Adipocyte (in vitro differentiated cells): Measurements from ENCODE around the gene SH2B2.
A peak's percentile ranks its signal among the peaks of the same experiment; 100 is the strongest.
"Not testable (repeated sequence)": the region's sequence is repeated elsewhere in the genome, so short reads cannot be mapped to it uniquely, and the experiment has no call there.

ENCODE experiments used
- DNase-seq: peaks from one replicate; pipeline ENCODE4 v3.0.0-alpha.2; 2015; ENCODE audit warnings: low read depth
- H3K27me3 ChIP-seq: replicated peaks from 2 replicates; pipeline ENCODE4 v1.7.0; 2013; ENCODE audit warnings: mild to moderate bottlenecking, low read length, moderate library complexity; ENCODE audit not compliant: control insufficient read depth, insufficient read depth
- H3K36me3 ChIP-seq: 2 replicates; pipeline ENCODE4 v1.7.0; 2013; ENCODE audit warnings: low read length, mild to moderate bottlenecking, moderate library complexity; ENCODE audit not compliant: control insufficient read depth, insufficient read depth, severe bottlenecking
- H3K4me1 ChIP-seq: 2 replicates; pipeline ENCODE4 v1.7.0; 2013; ENCODE audit warnings: mild to moderate bottlenecking, low read length, moderate library complexity; ENCODE audit not compliant: control insufficient read depth, insufficient read depth
- H3K4me3 ChIP-seq: 2 replicates; pipeline ENCODE4 v1.7.0; 2013; ENCODE audit warnings: mild to moderate bottlenecking, low read length, moderate library complexity
- H3K9ac ChIP-seq: 2 replicates; pipeline ENCODE4 v1.7.0; 2013; ENCODE audit warnings: mild to moderate bottlenecking, low read length, moderate library complexity
- H3K9me3 ChIP-seq: 2 replicates; pipeline ENCODE4 v1.7.0; 2013; ENCODE audit warnings: mild to moderate bottlenecking, low read length, moderate library complexity; ENCODE audit not compliant: control insufficient read depth

The SH2B2 gene

DNA sequence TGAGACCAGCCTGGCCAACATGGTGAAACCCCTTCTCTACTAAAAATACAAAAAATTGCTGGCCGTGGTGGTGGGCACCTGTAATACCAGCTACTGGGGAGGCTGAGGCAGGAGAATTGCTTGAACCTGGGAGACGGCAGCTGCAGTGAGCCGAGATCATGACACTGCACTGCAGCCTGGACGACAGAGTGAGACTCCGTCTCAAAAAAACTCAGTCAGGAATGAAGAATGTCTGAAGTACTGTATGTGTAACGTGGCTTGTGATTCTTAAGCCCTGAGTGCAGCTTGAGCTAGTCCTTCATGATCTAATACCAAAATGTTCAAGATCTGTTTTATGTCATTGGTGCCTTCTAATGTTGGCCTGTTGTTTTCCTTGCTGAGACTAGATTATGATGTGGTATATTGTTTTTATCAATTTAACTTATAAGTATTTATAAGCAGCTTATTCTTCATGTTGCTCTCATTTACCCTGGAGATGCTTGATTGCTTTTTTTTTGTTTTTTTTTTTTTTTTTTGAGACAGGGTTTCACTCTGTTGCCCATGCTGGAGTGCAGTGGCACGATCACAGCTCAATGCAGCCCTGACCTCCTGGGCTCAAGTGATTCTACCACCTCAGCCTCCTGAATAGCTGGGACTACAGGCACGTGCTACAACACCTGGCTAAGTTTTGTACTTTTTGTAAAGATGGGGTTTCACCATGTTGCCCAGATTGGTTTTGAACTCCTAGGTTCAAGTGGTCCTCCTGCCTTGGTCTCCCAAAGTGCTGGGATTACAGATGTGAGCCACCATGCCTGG is 44.2 kb downstream of the SH2B2 start:
- not testable (repeated sequence) for H3K9ac ChIP-seq, H3K4me3 ChIP-seq, H3K36me3 ChIP-seq, H3K4me1 ChIP-seq, DNase-seq, H3K9me3 ChIP-seq
- H3K27me3 ChIP-seq = peaks cover 40% of the 10 kb centered on the region

- H3K9me3 ChIP-seq, H3K4me1 ChIP-seq, H3K4me3 ChIP-seq, H3K36me3 ChIP-seq, H3K9ac ChIP-seq, DNase-seq: not testable (repeated sequence)
- H3K27me3 ChIP-seq = peaks cover 21% of the 10 kb centered on the region
Observed at GRCh38 chr7:102335574-102335973, 48.9 kb downstream of the SH2B2 start.

DNA sequence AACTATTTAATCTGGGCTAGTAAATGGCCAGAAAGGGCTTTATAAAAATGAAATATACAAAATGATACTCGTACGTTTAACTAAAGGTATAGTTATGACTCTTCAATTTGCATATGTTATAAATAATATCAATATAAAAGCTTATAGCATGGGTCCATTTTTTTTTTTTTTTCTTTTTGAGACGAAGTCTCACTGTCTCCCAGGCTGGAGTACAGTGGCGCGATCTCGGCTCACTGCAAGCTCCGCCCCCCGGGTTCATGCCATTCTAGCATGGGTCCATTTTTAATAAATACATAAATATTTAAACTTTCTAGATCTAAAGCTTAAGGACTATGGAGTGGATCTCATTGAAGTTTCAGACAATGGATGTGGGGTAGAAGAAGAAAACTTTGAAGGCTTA is 50.3 kb downstream of the SH2B2 start:
- not testable (repeated sequence) for H3K4me1 ChIP-seq, DNase-seq, H3K4me3 ChIP-seq

GRCh38 chr7:102337420-102337819 is 50.8 kb downstream of the SH2B2 start:
- not testable (repeated sequence) for H3K4me3 ChIP-seq, DNase-seq, H3K4me1 ChIP-seq, H3K9me3 ChIP-seq, H3K9ac ChIP-seq, H3K36me3 ChIP-seq
- peaks cover 12% of the 10 kb centered on the region for H3K27me3 ChIP-seq

More for the DNA sequence above, 50.3 kb downstream of the SH2B2 start:
- H3K27me3 ChIP-seq = peaks cover 13% of the 10 kb centered on the region
- H3K36me3 ChIP-seq, H3K9me3 ChIP-seq, H3K9ac ChIP-seq: not testable (repeated sequence)

DNA sequence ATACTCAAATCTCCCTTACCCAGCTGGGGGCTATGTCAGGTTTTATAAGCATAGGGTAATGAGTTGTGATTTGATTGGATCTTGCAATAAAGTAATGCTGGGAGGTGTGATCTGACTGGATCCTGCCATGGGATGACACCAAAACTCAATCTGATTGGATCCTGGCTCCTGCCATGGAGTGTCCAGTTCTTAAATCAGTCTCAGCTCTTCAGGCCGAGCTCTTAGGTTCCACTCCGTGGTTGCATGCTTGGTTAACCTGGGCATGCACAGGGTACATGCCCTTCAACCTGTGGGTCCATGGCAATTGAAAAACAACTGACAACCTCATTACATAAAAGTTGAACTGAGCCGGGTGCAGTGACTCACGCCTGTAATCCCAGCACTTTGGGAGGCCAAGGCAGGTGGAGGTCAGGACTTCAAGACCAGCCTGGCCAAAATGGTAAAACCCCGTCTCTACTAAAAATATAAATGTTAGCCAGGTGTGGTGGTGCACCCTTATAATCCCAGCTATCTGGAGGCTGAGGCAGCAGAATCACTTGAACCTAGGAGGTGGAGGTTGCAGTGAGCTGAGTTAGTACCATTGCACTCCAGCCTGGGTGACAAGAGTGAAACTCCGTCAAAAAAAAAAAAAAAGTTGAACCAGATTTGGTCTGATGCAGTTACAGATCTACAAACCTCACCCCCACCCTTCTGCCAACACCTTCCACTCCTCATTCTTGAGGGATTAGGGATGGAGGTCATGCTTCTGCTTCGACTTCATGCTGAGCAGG is 54.1 kb downstream of the SH2B2 start:
- not testable (repeated sequence) for H3K27me3 ChIP-seq

DNA sequence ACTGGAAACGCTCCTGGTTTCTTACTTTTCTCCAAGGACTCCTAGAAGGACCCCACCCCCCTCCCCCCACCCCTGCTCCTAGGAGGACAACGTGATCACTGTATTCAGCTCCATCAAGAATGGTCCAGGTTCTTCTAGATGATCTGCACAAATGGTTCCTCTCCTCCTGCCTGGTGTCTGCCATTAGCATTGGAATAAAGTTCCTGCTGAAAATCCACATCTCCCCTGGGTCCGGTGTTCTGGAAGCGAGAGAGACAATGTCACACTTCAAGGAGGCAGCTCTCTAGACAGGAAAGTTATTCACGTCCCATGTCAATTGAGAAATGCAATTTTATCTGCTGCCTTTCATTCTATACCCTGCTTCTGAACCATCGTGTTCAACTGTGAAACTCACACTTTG is 60.3 kb downstream of the SH2B2 start:
- H3K4me3 ChIP-seq, H3K4me1 ChIP-seq, H3K9ac ChIP-seq, H3K9me3 ChIP-seq, H3K36me3 ChIP-seq, H3K27me3 ChIP-seq, DNase-seq: not testable (repeated sequence)

More for the DNA sequence above, 54.1 kb downstream of the SH2B2 start:
- H3K4me3 ChIP-seq, H3K9me3 ChIP-seq, H3K9ac ChIP-seq, DNase-seq, H3K4me1 ChIP-seq, H3K36me3 ChIP-seq: not testable (repeated sequence)

DNA sequence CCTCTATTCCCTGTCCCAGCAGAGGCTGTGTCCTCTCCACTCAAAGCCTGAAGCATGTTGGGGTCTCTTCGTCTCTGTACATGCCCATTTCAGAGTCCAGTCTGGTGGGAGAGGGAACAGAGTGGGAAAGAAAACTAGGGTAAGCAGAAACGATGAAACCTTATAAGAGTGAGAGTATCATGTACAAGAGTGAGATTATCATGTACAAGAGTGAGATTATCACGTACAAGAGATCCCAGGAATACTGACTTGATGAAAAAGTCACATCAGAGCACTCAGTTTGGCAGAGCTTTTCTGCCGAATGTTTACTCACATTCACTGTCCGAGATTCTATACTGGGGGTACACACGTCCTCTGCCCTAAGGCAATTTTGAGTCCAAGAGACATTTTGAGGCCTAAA is 69.7 kb downstream of the SH2B2 start, which contains the start of gene SPDYE6:
SPDYE6 (minus strand) TSS at position 101 of the 400 bp plus-strand sequence. CDS start 421 bp downstream, outside the sequence.
- not testable (repeated sequence) for H3K27me3 ChIP-seq, H3K4me3 ChIP-seq, DNase-seq, H3K9ac ChIP-seq, H3K9me3 ChIP-seq, H3K4me1 ChIP-seq, H3K36me3 ChIP-seq

GRCh38 chr7:102363549-102364393 is 77.1 kb downstream of the SH2B2 start:
- H3K27me3 ChIP-seq, H3K9me3 ChIP-seq, H3K4me1 ChIP-seq, H3K36me3 ChIP-seq: not testable (repeated sequence)
- Histone ChIP-seq H3K4me3 (peak overlapping the region; percentile 74), H3K9ac (peak overlapping the region; percentile 86)
- peak; percentile 97 for DNase-seq

DNA sequence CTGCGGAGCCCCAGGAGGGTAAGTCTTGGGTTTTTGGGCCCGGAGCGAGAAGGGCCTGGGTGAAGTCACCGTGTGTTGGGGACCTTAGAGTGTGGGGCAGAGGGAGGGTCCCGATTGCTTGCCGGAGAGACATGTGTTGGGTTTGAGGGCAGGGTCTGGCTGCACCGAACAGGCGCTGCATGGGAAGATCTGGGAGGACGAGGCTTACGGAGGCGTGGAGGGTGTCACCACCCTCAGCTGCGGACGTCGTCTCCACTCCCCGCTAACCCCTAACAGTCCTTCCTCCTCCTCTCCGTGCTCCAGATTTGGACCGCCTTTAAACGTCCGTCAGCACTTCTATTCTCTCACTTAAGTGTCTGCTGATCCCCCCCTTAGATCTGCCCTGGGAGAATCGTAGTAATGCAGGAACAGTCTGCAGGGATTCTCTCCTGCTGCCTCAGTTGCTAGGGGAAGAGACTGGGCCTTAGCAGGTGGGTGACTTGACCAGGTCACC is 77.8 kb downstream of the SH2B2 start:
- Histone ChIP-seq H3K9ac (peak overlapping the region; percentile 86), H3K4me3 (peak overlapping the region; percentile 74)
- H3K9me3 ChIP-seq, H3K27me3 ChIP-seq, H3K4me1 ChIP-seq, H3K36me3 ChIP-seq: not testable (repeated sequence)
- peak; percentile 3 for DNase-seq

DNA sequence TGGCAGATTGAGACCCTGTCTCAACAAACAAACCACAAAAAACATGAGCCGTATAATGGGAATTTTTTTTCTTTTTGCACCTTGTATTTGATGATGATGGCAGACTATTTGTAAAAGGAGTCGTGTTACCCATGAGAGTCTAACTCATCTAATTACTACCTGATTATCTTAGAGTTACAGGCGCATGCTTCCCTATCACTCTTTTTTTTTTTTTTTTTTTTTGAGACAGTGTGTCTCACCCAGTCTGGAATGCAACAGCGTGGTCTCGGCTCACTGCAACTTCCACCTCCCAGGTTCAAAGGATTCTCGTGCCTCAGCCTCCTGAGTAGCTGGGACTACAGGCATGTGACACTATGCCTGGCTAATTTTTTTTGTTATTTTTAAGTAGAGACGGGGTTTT is 78.7 kb downstream of the SH2B2 start:
- DNase-seq, H3K27me3 ChIP-seq, H3K9ac ChIP-seq, H3K4me1 ChIP-seq, H3K4me3 ChIP-seq, H3K36me3 ChIP-seq, H3K9me3 ChIP-seq: not testable (repeated sequence)

DNA sequence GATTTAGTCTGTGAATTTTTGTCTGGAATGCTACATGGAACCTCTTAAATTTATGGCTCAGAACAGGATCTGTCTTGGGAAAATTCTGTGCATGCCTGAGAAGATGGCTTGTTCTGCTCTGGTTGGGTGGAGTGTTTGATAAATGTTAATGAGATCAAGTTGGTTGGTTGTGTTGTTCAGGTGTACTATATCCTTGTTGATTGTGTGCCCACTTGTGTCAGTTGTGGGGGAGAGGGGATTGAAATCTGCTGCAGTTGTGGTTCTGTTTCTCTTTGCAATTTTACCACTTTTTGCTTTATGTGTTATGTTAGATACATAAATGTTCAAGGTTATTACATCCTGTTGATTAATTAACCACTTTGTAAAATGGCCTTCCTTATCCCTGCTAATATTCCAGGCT is 83.4 kb downstream of the SH2B2 start:
- H3K9ac ChIP-seq, DNase-seq, H3K4me1 ChIP-seq, H3K36me3 ChIP-seq, H3K4me3 ChIP-seq, H3K27me3 ChIP-seq, H3K9me3 ChIP-seq: not testable (repeated sequence)
